ENCODE measurements around the gene LDHB.
"Not testable (repeated sequence)": the region's sequence is repeated elsewhere in the genome, so short reads cannot be mapped to it uniquely, and the experiment has no call there.

LDHB gene

DNA sequence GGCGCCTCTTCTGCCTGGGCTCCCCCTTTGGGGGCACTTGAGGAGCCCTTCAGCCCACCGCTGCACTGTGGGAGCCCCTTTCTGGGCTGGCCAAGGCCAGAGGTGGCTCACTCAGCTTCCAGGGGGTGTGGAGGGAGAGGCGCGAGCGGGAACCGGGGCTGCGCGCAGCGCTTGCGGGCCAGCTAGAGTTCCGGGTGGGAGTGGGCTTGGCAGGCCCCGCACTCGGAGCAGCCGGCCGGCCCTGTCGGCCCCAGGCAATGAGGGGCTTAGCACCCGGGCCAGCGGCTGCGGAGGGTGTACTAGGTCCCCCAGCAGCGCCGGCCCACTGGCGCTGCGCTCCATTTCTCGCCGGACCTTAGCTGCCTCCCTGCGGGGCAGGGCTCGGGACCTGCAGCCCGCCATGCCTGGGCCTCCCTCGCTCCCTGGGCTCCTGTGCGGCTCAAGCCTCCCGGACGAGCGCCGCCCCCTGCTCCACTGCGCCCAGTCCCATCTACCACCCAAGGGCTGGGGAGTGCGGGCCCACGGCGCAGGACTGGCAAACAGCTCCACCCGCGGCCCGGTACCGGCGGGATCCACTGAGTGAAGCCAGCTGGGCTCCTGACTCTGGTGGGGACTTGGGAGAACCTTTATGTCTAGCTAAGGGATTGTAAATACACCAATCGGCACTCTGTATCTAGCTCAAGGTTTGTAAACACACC, 3.9 kb upstream of the LDHB start:
- DNase-seq (ENCODE audit: low read depth) = not testable (repeated sequence)

DNA sequence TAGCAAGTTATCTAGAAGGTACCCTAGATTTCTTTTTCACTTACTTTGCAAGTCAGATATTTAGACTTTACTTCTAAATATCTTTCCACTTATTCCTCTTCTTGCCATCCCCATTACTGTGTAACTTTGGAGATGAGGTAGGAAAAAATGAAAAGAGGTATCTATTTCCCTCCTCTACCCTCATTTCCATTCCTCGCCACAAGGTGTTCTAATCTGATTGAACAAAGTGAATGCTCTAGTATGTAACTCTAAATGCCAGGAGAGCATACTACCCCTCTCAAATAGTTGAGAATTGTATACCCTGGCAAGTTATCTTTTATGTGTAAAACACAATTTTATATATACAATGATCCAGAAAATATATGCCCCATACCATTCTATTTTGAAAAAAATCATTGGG, 1.7 kb upstream of the LDHB start:
- DNase-seq (ENCODE audit: low read depth) = no peak

DNA sequence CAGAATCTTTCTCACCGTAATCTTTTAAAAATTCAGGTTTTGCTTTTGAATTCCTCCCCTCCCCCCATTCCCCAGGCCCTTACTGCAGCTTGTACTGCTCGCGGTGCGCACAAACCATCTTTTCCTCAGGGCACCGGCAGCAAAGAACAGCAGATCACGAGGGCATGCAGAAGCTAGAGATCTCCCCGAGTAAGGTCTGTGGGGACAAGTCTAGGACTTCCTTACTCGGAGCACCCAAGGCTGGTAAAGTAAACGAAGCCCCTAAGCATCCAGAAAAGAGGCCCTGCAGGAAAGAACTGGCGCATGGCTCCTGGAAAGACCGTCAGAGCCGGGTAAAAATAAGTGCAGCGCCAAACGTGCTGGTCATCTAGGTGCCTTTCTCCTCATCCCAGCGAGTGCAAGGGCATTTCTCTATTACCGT, 727 bp downstream of the LDHB start:
- DNase-seq (ENCODE audit: low read depth) = no peak

DNA sequence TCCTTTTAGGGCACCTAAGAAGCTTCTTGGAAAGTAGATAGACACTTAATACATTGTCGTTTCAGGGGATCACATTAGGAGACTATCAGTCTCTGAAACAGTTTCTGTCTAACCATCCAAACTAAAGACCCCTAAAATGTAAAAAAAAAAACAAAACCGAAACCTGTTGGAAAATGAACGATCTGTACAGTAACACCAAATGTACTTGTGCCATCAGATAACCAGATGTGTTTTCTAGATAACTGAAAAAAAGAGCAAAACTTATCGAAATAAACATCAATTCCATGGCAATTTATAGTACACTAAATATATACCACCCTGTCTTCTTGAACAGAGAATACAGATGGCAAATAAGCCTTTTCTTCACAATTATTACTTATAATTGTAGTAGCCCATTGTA, 2.1 kb downstream of the LDHB start:
- no peak for DNase-seq (ENCODE audit: low read depth)

DNA sequence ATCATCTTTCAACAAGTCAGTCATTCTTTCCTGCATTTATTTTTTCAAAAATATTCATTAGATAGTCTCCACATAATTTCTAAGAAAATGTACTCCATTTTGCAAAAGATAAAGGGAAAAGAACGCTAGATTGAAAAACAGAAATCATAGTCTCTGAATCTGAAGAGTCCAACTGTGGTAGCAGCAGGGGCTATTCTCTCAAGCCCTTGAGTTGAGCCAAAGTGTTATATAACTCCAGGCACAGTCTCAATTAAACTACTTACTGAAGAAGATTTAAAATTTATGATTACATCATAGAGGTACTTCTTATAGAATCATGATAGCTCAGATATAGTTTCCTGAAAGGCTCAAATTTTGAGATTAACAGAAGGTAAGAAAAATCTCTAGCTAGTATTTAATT, 5.8 kb downstream of the LDHB start:
- no peak for DNase-seq (ENCODE audit: low read depth)

DNA sequence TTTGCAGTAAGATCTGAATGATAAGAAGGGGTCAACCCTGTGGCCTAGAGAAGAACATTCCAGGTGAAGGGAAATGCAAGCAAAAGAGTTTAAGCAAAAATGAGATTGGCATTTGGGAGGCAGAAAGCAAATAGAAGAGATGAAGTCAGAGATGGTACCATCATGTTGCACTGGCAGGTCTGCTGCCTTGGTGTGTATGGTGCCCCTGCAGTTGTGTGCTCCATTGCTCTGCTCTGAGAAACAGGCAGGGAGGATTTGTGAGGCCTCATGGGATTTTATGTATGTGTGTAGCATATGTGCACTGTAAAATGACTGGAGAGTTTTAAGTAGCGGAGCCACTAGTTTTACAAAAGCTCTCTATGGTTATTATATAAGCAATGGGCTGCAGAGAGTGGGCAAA, 6.6 kb downstream of the LDHB start:
- no peak for DNase-seq (ENCODE audit: low read depth)

DNA sequence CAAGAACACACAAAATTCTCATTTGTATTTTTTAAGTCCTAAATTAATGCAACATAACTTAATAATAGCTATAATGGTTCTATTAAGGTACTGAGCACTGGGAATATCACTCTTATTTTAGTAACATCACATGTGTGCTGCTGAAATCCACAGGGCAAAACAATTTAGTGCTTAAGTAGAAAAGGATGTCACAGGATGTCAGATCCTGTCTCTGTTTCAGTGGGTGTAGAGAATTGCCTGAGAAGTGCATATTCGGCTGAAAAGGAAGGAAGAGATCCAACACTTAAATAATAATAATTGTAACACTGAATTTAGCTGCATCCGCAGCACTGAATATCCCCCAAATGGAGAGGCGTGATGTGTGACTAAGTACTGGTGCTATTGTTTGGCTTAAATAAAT, 8.6 kb downstream of the LDHB start:
- DNase-seq (ENCODE audit: low read depth) = no peak

DNA sequence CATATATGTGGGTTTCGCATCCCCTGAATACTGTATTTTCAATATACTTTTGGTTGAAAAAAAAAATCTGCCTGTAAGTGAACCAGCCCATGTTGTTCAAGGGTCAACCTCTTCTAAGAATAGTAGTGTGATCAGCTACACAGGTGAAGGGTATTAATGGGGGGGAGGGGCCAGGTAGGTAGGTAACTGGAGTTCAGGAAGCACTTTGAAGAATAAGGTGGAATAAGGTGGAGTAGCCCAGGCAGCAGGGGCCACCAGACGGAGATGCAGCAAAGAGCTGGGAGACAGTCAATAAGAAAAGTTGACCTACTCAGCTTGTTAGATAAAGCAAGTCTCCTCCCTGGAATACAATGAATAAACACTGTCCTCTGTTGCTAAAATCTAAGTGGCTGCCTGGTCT, 9.3 kb downstream of the LDHB start:
- no peak for DNase-seq (ENCODE audit: low read depth)

DNA sequence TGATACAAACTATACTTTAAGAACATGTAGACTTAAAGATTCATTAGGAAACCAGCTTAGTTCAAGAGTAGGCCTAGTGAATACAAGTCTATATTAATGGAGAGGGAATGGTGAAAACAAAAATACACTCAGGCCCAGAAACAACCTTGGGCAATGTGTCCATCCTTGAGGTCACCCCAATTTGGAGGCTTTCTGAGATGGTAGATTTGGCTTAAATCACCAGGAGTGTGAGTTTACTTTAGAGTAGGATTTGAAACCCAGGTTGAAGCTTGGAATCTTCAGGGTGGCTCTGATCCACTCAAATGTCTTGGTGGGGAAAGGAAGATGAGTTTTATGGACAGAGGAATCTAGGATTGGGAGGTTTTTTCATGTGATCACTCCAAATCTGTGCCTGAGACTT, 10.5 kb downstream of the LDHB start:
- DNase-seq (ENCODE audit: low read depth) = no peak

DNA sequence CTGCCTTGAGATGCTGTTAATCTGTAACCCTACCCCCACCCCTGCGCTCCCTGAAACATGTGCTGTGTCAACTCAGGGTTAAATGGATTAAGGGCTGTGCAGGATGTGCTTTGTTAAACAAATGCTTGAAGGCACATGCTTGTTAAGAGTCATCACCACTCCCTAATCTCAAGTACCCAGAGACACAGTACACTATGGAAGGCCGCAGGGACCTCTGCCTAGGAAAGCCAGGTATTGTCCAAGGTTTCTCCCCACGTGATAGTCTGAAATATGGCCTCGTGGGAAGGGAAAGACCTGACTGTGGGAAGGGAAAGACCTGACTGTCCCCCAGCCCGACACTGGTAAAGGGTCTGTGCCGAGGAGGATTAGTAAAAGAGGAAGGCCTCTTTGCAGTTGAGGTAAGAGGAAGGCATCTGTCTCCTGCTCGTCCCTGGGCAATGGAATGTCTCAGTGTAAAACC, 12.6 kb downstream of the LDHB start:
- DNase-seq (ENCODE audit: low read depth) = not testable (repeated sequence)

DNA sequence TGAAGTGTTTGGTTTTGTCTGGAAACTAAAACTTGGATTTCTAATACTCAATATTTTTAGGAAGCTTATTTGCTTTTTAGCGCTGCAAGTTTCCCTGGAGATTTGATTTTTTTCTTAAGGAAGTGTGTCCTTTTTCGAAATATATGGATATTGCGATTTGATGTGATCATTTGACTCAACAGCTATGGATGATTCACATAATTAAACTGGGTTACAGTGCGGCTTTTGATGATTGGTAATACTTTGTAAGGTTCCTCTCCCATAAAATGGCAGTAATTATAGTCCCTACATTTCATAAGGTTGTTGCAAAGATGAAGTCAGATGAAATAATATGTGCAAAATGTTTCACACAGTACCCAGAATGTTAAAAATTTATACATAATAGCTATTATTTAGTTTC, 13.1 kb downstream of the LDHB start:
- DNase-seq (ENCODE audit: low read depth) = no peak

DNA sequence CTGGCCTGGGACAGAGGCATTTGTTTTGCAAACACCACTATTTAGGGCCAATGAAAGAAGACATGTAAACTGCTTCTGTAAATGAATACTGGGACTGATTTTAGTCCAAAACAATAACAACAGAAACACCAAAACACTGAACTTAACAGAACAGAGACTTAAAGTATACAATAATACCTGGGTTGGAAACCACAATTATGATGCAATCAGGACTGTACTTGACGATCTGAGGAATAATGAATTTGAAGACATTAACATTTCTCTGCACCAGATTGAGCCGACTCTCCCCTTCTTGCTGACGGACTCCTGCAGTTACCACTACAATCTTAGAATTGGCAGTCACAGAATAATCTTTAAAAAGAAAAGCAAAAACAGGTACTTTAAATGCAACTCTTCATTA, 13.9 kb downstream of the LDHB start:
- DNase-seq (ENCODE audit: low read depth) = no peak

DNA sequence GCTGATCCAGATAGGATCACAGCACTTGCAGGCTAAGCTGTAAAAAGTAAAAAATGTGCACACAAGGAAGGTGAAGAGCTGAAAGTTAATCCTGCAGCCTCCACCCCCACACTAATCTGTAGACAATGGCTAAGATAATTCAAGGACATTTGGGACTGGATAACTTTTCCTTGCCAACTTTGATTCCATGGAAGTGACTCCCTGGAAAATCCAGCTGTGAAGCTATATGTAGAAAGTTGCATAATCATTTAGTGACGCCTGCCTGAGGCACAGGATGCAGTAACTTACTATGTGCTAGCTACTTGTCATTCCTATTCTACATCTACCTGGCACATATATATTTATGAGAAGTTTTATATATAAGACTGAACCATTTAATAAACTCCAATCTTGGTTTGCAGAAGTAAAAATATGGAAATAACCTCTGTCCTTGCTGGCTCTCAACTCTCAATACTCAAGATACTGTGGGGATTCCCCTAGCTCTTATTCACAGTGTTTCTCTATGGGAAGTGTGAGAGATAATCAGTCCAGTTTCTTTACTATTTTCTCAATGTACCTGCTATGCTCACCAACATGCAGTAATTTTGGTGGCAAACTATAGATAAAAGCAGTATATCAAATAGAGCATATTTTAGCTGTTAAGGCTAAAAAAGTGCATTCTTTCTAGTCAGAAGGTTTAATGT, 14.8 kb downstream of the LDHB start:
- DNase-seq (ENCODE audit: low read depth) = no peak

DNA sequence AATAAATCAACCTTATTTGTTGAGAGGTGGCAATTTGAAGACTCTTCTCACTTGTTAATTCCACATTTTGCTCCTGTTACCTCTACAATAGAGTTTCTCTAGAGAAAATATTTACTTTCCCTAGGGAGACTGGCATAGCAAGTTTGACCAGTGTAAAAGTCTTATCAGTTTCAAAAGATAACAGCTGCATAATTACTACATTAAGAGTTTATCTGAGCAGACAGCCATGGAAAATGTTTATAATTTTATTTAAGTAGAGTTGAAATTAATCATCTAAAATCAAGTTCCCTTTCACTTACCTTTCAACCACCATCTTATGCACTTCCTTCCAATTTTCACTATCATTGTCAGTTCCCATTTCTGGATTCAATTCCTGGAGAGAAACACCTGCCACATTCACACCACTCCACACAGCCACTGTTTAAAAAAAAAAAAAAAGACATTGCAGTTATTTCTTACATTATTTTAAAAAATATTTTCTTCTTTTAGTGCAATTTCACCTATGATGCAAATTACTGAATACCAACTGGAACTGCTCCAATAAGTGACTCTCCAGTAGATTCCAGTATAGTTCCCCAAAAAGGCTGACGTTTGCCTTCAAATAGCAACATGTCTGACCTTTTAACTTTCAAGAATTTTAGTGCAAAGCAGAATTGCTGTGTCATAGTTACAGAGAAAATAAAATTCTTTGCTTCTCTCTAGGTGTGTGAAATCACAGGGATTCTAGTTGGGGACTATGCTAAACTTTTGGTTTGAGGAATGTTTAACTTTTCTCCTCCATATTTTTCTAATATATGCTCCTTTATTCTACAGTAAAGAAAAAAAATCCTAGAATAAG, 19.4 kb downstream of the LDHB start:
- DNase-seq (ENCODE audit: low read depth) = no peak

DNA sequence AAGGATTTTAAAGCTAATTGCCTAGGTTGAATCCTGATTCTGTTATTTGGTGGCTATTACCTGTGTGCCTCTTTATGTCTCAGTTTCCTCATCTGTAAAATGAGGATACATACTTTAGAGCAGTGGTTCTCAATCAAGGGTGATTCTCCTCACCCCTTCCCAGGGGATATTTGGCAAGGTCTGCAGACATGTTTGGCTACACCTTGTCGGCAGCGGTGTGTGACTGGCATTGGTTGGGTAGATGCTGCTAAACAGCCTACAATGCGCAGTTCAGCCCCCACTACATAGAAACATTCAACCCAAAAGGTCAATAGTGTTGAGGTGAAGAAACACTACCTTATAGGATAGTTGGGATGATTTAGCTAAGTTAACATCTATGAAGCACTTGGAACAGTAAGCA, 23.4 kb downstream of the LDHB start:
- no peak for DNase-seq (ENCODE audit: low read depth)

DNA sequence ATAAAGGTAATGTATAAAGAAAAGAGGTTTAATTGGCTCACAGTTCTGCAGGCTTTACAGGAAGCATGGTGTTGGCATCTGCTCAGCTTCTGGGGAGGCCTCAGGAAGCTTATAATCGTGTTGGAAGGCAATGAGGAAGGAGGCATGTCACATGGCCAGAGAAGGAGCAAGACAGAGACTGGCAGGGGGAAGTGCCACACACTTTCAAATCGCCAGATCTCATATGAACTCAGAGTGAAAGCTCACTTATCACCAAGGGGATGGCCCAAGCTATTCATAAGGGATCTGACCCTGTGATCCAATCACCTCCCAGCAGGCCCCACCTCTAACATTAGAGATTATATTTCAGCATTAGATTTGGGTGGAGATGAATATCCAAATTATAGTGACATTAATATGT, 26.3 kb downstream of the LDHB start:
- no peak for DNase-seq (ENCODE audit: low read depth)

DNA sequence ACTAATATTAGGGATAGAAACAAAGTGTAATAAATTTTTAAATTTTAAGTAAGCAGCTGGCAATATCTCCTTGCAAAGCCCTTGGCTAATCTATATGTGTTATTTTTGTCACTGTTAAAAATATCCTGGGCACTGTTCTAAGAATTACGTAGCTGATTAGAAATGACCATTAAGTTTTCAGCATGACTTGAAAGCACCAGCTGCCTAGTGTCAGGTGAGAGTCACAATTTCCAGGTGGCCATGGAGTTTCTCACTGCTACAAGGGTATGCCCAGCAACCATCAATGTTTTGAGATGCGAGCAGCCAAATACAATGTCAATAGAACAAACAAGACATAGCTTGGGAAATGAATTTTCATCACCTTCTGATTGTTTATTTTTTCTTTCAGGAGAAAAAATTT, 29.7 kb downstream of the LDHB start:
- no peak for DNase-seq (ENCODE audit: low read depth)

DNA sequence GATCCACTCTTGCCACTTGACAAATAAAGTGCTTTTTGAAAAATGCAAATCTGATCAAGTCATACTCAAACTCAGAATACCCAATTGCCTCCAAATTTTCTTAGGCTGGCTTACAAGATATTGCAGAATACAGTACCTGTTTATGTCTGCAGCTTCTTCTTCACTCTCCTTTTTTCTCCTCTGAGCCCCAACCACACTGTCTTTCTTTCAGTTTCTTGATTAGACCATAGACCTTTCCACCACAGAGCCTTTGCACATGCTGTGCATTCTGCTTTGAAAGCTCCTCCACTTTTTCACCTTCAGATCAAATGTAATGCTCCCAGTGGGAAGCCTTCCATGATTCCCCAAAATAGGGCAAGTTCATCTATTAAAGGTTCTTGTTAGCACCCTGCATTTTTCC, 39.1 kb downstream of the LDHB start:
- DNase-seq (ENCODE audit: low read depth) = no peak

DNA sequence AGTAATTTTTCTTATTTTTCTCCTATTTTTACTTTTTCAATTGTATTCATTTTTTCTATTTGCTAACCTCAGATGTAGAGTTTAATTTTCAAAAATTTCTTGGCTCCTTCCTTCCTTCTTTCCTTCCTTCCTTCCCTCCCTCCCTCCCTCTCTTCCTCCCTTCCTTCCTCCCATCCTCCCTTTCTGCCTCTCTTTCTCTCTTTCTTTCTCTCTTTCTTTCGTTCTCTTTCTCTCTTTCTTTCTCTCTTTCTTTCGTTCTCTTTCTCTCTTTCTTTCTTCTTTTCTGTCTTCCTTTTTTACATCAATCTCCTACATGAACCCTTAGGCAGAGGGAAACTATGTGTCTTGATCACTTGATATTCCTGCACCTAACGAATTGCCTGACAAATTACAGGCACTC, 40.6 kb downstream of the LDHB start:
- DNase-seq (ENCODE audit: low read depth) = no peak

DNA sequence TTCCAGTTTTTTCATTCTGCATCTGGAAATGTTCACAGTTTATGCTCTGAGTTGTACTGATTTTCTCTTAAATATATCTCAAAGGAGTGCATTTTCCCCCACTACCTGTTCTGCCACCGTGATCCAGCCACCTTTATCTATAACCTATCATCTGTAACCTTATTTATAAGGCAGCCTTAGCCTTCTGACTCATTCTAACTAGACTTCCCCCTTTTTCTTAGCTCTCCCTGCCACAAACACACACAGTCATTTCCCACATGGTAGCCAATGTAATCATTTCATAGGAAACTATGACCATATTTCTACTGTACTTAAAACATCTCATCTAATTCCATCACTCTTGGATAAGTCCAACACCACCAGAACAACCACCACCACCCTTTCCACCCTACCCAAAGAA, 42.2 kb downstream of the LDHB start:
- no peak for DNase-seq (ENCODE audit: low read depth)

DNA sequence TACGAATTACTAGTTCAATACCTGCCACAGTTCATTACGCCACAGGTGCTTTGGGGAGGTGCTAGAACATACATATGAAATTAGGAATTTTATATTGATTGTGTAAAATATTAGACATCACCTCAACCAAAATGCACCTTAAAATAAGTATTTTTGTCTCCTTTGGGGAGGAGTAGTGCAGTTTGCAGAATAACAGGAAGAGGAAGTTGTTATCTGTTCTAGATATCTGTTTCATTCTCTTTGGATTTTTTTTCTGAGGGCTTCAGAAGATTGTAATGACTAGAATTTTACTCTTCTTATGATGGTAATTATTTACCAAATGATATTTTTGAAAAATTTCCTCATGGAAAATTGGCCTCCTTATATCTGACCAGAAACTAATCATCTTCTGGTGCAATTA, 43.1 kb downstream of the LDHB start:
- DNase-seq (ENCODE audit: low read depth) = no peak

DNA sequence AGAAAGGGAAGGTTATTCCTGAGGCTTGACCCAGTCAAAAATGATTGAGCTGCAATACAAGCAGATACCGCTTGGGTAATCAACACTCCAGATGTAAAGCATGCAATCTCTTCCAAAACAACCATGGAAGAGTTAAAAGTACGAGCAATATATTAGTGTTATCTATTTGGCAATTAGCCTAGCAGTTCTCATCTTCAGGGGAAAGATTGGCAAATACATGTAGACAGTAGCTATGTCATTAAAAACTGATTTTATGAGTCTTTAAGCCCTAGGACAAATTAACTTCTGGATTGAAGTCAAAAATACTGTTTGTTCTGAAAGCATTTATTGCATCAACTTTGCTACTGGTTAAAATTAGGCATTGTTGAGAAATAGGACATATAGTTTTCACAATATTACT, 43.7 kb downstream of the LDHB start:
- no peak for DNase-seq (ENCODE audit: low read depth)

DNA sequence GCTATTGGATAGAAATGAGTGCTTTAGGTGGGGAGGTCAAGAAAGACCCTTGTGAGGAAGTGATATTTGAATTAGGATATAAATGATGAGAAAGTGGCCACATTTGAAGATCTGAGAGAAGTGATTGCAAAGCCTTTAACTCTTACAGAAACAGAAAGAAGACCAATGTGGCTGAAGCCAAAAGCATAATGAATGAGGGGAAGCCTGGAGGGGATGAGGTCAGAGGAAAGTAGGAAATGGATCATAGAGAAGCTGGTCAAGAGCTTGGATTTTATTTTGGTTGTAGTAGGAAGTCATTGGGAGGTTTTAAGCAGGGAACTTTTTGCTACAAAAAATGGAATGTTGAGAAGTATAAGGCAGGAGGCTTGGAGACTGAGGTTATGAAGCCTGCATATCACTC, 49.4 kb downstream of the LDHB start:
- DNase-seq (ENCODE audit: low read depth) = no peak
